ENCODE results near the gene KCTD7. TPM values are rescaled to one million over a fixed set of nuclear protein-coding genes. Genes with fewer than 3 reads are reported as not detected.
A peak's percentile ranks its signal among the peaks of the same experiment; 100 is the strongest.
"Not testable (repeated sequence)": the region's sequence is repeated elsewhere in the genome, so short reads cannot be mapped to it uniquely, and the experiment has no call there.

KCTD7 gene
- total RNA-seq, 1 donor from 2014 or later = 8.0 TPM

GRCh38 chr7:66640802-66641525 lies 12.3 kb downstream of the KCTD7 start:
- DNase-seq = no peak
- no peak for ATAC-seq (ENCODE audit: poor library complexity)
- intact Hi-C loops (cut with DNase I) = no loop called here

- peak; percentile 45 for ATAC-seq (ENCODE audit: poor library complexity)
Observed at GRCh38 chr7:66641526-66641871, 12.8 kb downstream of the KCTD7 start.

GRCh38 chr7:66642186-66642585 lies 13.5 kb downstream of the KCTD7 start:
- ATAC-seq (ENCODE audit: poor library complexity) (no peak), DNase-seq (no peak)
- intact Hi-C loops (cut with DNase I) = no loop called here

More at GRCh38 chr7:66641526-66641871, 12.8 kb downstream of the KCTD7 start:
- intact Hi-C loops (cut with DNase I) = no loop called here
- no peak for DNase-seq

- DNase-seq (no peak), ATAC-seq (ENCODE audit: poor library complexity) (no peak)
- intact Hi-C loops (cut with DNase I) = no loop called here
Observed at GRCh38 chr7:66642932-66643331, 14.3 kb downstream of the KCTD7 start.

- intact Hi-C loops (cut with DNase I) = no loop called here
- no peak for ATAC-seq (ENCODE audit: poor library complexity)
- no peak for DNase-seq
Observed at GRCh38 chr7:66643395-66643794, 14.7 kb downstream of the KCTD7 start.

GRCh38 chr7:66651026-66651425 lies 22.3 kb downstream of the KCTD7 start:
- ATAC-seq (ENCODE audit: poor library complexity); DNase-seq; intact Hi-C loops (cut with DNase I): not testable (repeated sequence)

GRCh38 chr7:66653719-66654274 lies 25.1 kb downstream of the KCTD7 start:
- DNase-seq; ATAC-seq (ENCODE audit: poor library complexity); intact Hi-C loops (cut with DNase I): not testable (repeated sequence)

GRCh38 chr7:66654275-66655112 lies 25.8 kb downstream of the KCTD7 start:
- intact Hi-C loops (cut with DNase I) = no loop called here
- peak; percentile 99 for DNase-seq
- peak; percentile 98 for ATAC-seq (ENCODE audit: poor library complexity)

GRCh38 chr7:66655113-66655806 lies 26.6 kb downstream of the KCTD7 start:
- intact Hi-C loops (cut with DNase I) = not testable (repeated sequence)
- DNase-seq (peak; percentile 70), ATAC-seq (ENCODE audit: poor library complexity) (peak; percentile 70)

- DNase-seq; intact Hi-C loops (cut with DNase I); ATAC-seq (ENCODE audit: poor library complexity): not testable (repeated sequence)
Observed at GRCh38 chr7:66655826-66656485, 27.3 kb downstream of the KCTD7 start.

- intact Hi-C loops (cut with DNase I) = no loop called here
Observed at GRCh38 chr7:66657798-66658197, 29.1 kb downstream of the KCTD7 start.

GRCh38 chr7:66662646-66663264 lies 34.1 kb downstream of the KCTD7 start:
- DNase-seq (no peak), ATAC-seq (ENCODE audit: poor library complexity) (no peak)
- intact Hi-C loops (cut with DNase I) = no loop called here

More at GRCh38 chr7:66657798-66658197, 29.1 kb downstream of the KCTD7 start:
- DNase-seq (no peak), ATAC-seq (ENCODE audit: poor library complexity) (no peak)

- intact Hi-C loops (cut with DNase I) = no loop called here
- ATAC-seq (ENCODE audit: poor library complexity) = no peak
Observed at GRCh38 chr7:66664590-66665293, 36.1 kb downstream of the KCTD7 start.

GRCh38 chr7:66666313-66666952 lies 37.8 kb downstream of the KCTD7 start:
- no peak for ATAC-seq (ENCODE audit: poor library complexity)
- intact Hi-C loops (cut with DNase I) = no loop called here
- no peak for DNase-seq

More at GRCh38 chr7:66664590-66665293, 36.1 kb downstream of the KCTD7 start:
- no peak for DNase-seq

- DNase-seq = no peak
- intact Hi-C loops (cut with DNase I) = no loop called here
- ATAC-seq (ENCODE audit: poor library complexity) = no peak
Observed at GRCh38 chr7:66667023-66667728, 38.5 kb downstream of the KCTD7 start.

- no peak for DNase-seq
- no peak for ATAC-seq (ENCODE audit: poor library complexity)
- intact Hi-C loops (cut with DNase I) = no loop called here
Observed at GRCh38 chr7:66668112-66668511, 39.4 kb downstream of the KCTD7 start.
